Measurements from ENCODE around the gene GMFB. TPM values are rescaled to one million over a fixed set of nuclear protein-coding genes. Genes with fewer than 3 reads are reported as not detected.
"Not testable (repeated sequence)": the region's sequence is repeated elsewhere in the genome, so short reads cannot be mapped to it uniquely, and the experiment has no call there.

Gene GMFB
- total RNA-seq, 2 experiments from 2014 or later, result 35.8 to 37.2 TPM

DNA sequence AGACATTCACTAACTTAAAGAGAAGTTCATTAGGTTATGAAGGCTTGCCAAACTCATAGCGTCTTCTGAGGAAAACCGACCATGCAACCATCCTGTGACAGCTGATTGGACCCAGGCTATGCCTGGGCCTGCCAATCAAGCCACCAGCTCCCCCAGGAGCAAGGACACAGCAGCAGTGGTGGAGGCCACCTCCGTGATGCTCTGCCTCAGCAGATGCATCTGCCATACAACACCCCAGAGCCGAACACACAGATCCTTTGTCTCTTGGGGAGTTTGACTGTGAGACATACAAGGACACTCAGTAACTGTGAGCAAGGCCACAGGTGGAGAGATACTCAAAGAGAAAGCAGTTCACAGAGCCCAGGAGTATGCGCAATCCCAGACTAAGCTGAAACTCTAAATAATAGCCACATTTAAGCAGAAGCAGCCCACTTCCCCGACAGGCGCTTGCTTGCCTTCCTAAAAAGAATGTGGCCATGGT, 37.6 kb downstream of the GMFB start:
- H3K4me3 Mint-ChIP-seq, result no peak overlapping the region
- H3K27ac Mint-ChIP-seq, result no peak overlapping the region
- H3K27me3 Mint-ChIP-seq, result peaks cover 6% of the 10 kb centered on the region
- H3K4me1 Mint-ChIP-seq, result peaks cover 1% of the 10 kb centered on the region
- no peaks in the 10 kb centered on the region for H3K36me3 Mint-ChIP-seq (ENCODE audit: low read depth)
- H3K9me3 Mint-ChIP-seq, result no peaks in the 10 kb centered on the region
- CTCF ChIA-PET, result interaction anchor here (1.1 to 1.8 kb wide), 3 partner anchors 9 to 54 kb away, joined by 3 to 5 read pairs (median 3); partner anchors contain the start of gene CDKN3
- DNase-seq, result no peak
- POLR2A ChIA-PET, result no interaction called here

- no peak for DNase-seq
- ChIA-PET CTCF (interaction anchor here (1.5 to 1.8 kb wide), 2 partner anchors 8 to 53 kb away, joined by 3 to 5 read pairs; partner anchors contain the start of gene CDKN3), POLR2A (no interaction called here)
Measured at GRCh38 chr14:54450535-54450934, 38.2 kb downstream of the GMFB start.

GRCh38 chr14:54447231-54447692, 41.5 kb downstream of the GMFB start:
- peaks cover 1% of the 10 kb centered on the region for H3K4me1 Mint-ChIP-seq
- H3K4me3 Mint-ChIP-seq, result no peak overlapping the region
- ChIA-PET CTCF (interaction anchor here (0.6 to 1.4 kb wide), 2 partner anchors 40 to 106 kb away, joined by 3 to 4 read pairs; no protein-coding TSS in a partner anchor), POLR2A (interaction anchor here (0.6 kb wide), 1 partner anchor 1675 kb away, joined by 8 read pairs; no protein-coding TSS in a partner anchor)
- H3K27me3 Mint-ChIP-seq, result peaks cover 14% of the 10 kb centered on the region
- no peaks in the 10 kb centered on the region for H3K9me3 Mint-ChIP-seq
- no peaks in the 10 kb centered on the region for H3K36me3 Mint-ChIP-seq (ENCODE audit: low read depth)
- no peak overlapping the region for H3K27ac Mint-ChIP-seq
- DNase-seq, result no peak

More at GRCh38 chr14:54450535-54450934, 38.2 kb downstream of the GMFB start:
- no peak overlapping the region for H3K27ac Mint-ChIP-seq
- H3K9me3 Mint-ChIP-seq, result no peaks in the 10 kb centered on the region
- peaks cover 1% of the 10 kb centered on the region for H3K4me1 Mint-ChIP-seq
- no peak overlapping the region for H3K4me3 Mint-ChIP-seq
- H3K36me3 Mint-ChIP-seq (ENCODE audit: low read depth), result no peaks in the 10 kb centered on the region
- peaks cover 11% of the 10 kb centered on the region for H3K27me3 Mint-ChIP-seq

GRCh38 chr14:54446161-54446693, 42.6 kb downstream of the GMFB start:
- DNase-seq, result no peak
- Mint-ChIP-seq H3K9me3 (no peaks in the 10 kb centered on the region), H3K4me1 (peaks cover 11% of the 10 kb centered on the region), H3K27me3 (peaks cover 14% of the 10 kb centered on the region), H3K4me3 (no peak overlapping the region), H3K36me3 (ENCODE audit: low read depth) (no peaks in the 10 kb centered on the region), H3K27ac (no peak overlapping the region)
- ChIA-PET CTCF (interaction anchor here (0.5 to 1.4 kb wide), 4 partner anchors 11 to 86 kb away, joined by 3 to 5 read pairs (median 4); partner anchors contain the start of gene CDKN3), POLR2A (no interaction called here)

DNA sequence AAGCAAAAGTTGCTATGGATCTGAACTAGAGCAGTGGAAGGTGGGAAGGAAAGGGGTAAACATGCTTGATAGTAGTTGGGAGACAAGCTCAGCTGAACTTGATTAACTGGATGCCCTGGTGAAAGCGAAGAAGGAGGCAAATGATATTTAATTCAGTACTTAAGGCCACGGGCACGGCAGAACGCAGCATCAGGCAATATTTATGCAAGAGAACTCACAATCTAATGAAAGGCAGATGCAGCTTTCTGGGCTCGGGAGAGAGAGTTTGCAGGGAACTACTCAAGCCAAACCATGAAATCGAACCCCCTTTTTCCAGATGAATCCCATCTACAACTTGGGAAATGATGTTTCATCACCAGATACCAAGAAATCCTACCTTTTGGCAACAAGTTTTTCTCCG, 44.1 kb downstream of the GMFB start:
- Mint-ChIP-seq H3K27ac (no peak overlapping the region), H3K9me3 (no peaks in the 10 kb centered on the region), H3K36me3 (ENCODE audit: low read depth) (peaks cover 3% of the 10 kb centered on the region), H3K27me3 (peaks cover 14% of the 10 kb centered on the region), H3K4me1 (peaks cover 19% of the 10 kb centered on the region), H3K4me3 (no peak overlapping the region)
- POLR2A ChIA-PET, result no interaction called here
- CTCF ChIA-PET, result interaction anchor here (0.6 to 1.0 kb wide), 2 partner anchors 10 to 673 kb away, joined by 3 read pairs; no protein-coding TSS in a partner anchor
- no peak for DNase-seq

DNA sequence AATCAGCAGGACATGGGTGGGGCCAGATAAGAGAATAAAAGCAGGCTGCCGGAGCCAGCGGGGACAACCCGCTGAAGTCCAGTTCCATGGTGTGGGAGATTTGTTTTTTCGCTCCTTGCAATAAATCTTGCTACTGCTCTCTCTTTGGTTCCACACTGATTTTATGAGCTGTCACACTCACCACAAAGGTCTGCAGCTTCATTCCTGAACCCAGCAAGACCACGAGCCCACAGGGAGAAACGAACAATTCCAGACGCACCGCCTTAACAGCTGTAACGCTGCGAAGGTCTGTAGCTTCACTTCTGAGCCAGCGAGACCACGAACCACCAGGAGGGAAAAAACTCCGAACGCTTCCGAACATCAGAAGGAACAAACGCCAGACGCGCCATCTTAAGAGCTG, 44.8 kb downstream of the GMFB start:
- Mint-ChIP-seq H3K9me3 (no peaks in the 10 kb centered on the region), H3K27ac (no peak overlapping the region), H3K36me3 (ENCODE audit: low read depth) (peaks cover 3% of the 10 kb centered on the region), H3K4me1 (peaks cover 23% of the 10 kb centered on the region), H3K4me3 (no peak overlapping the region), H3K27me3 (peaks cover 14% of the 10 kb centered on the region)
- ChIA-PET POLR2A (no interaction called here), CTCF (interaction anchor here (0.6 to 1.4 kb wide), 3 partner anchors 9 to 673 kb away, joined by 3 to 6 read pairs (median 3); no protein-coding TSS in a partner anchor)
- DNase-seq, result no peak

- H3K4me3 Mint-ChIP-seq; H3K9me3 Mint-ChIP-seq; H3K27ac Mint-ChIP-seq; DNase-seq; POLR2A ChIA-PET; H3K36me3 Mint-ChIP-seq (ENCODE audit: low read depth): not testable (repeated sequence)
- CTCF ChIA-PET, result interaction anchor here (0.6 to 1.4 kb wide), 3 partner anchors 18 to 1394 kb away, joined by 3 to 6 read pairs (median 3); no protein-coding TSS in a partner anchor
- H3K27me3 Mint-ChIP-seq, result peaks cover 13% of the 10 kb centered on the region
- H3K4me1 Mint-ChIP-seq, result peaks cover 30% of the 10 kb centered on the region
Measured at GRCh38 chr14:54442961-54443360, 45.8 kb downstream of the GMFB start.

GRCh38 chr14:54440873-54441868, 47.6 kb downstream of the GMFB start, which contains the start of gene CNIH1:
CNIH1 (minus strand) TSS chr14:54441374; CDS start chr14:54441327, 47 bp downstream.
- peaks cover 7% of the 10 kb centered on the region for H3K36me3 Mint-ChIP-seq (ENCODE audit: low read depth)
- DNase-seq, result peak; percentile 91
- peak within 1 kb of the TSS; percentile 79 for H3K4me3 Mint-ChIP-seq
- CTCF ChIA-PET, result interaction anchor here (0.8 to 1.3 kb wide), 3 partner anchors 10 to 44 kb away, joined by 3 to 5 read pairs (median 3); no protein-coding TSS in a partner anchor
- peaks cover 9% of the 10 kb centered on the region for H3K27me3 Mint-ChIP-seq
- POLR2A ChIA-PET, result no interaction called here
- no peaks in the 10 kb centered on the region for H3K9me3 Mint-ChIP-seq
- H3K27ac Mint-ChIP-seq, result peak within 1 kb of the TSS; percentile 88
- H3K4me1 Mint-ChIP-seq, result peaks cover 41% of the 10 kb centered on the region

- DNase-seq, result no peak
- ChIA-PET POLR2A (no interaction called here), CTCF (interaction anchor here (0.8 kb wide), 1 partner anchor 44 kb away, joined by 3 read pairs; no protein-coding TSS in a partner anchor)
- H3K4me3 Mint-ChIP-seq, result peak overlapping the region; percentile 79
- H3K27me3 Mint-ChIP-seq, result peaks cover 3% of the 10 kb centered on the region
- H3K4me1 Mint-ChIP-seq, result peaks cover 47% of the 10 kb centered on the region
- peak overlapping the region; percentile 88 for H3K27ac Mint-ChIP-seq
- H3K9me3 Mint-ChIP-seq, result no peaks in the 10 kb centered on the region
- peaks cover 12% of the 10 kb centered on the region for H3K36me3 Mint-ChIP-seq (ENCODE audit: low read depth)
Measured at GRCh38 chr14:54440476-54440872, 48.3 kb downstream of the GMFB start.

DNA sequence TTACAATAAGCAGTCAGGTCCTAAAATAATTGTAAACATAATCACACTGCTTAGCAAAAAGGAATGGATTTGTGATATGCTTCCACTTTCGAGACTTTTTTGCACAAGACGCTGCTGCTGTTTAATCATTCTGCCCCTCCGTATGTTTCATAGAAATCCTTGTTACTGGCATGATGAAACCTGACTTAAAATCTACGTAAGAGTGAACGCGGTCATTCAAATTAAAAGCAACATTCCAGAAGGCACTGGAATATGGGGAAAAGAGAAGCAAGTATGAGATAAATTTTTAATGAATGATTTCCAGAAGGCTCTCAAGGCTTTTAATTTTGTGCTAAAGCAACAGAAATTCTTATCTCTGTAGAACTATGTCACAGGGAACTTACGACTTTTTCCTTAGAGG, 48.7 kb downstream of the GMFB start:
- Mint-ChIP-seq H3K9me3 (no peaks in the 10 kb centered on the region), H3K36me3 (ENCODE audit: low read depth) (peaks cover 16% of the 10 kb centered on the region), H3K27ac (peak overlapping the region; percentile 88), H3K4me3 (peak overlapping the region; percentile 79), H3K27me3 (peaks cover 3% of the 10 kb centered on the region), H3K4me1 (peaks cover 51% of the 10 kb centered on the region)
- POLR2A ChIA-PET, result no interaction called here
- no peak for DNase-seq
- CTCF ChIA-PET, result interaction anchor here (0.6 kb wide), 1 partner anchor 54 kb away, joined by 3 read pairs; no protein-coding TSS in a partner anchor

GRCh38 chr14:54438703-54439102, 50.1 kb downstream of the GMFB start:
- H3K4me1 Mint-ChIP-seq, result peaks cover 60% of the 10 kb centered on the region
- no peak for DNase-seq
- H3K27ac Mint-ChIP-seq, result no peak overlapping the region
- H3K9me3 Mint-ChIP-seq, result no peaks in the 10 kb centered on the region
- ChIA-PET POLR2A (no interaction called here), CTCF (interaction anchor here (1.0 kb wide), 1 partner anchor 71 kb away, joined by 3 read pairs; the partner anchor contains the start of gene CGRRF1)
- H3K27me3 Mint-ChIP-seq, result no peaks in the 10 kb centered on the region
- peaks cover 26% of the 10 kb centered on the region for H3K36me3 Mint-ChIP-seq (ENCODE audit: low read depth)
- no peak overlapping the region for H3K4me3 Mint-ChIP-seq

- DNase-seq, H3K27me3 Mint-ChIP-seq, H3K4me3 Mint-ChIP-seq, POLR2A ChIA-PET, H3K27ac Mint-ChIP-seq, H3K9me3 Mint-ChIP-seq: not testable (repeated sequence)
- peaks cover 64% of the 10 kb centered on the region for H3K4me1 Mint-ChIP-seq
- peaks cover 31% of the 10 kb centered on the region for H3K36me3 Mint-ChIP-seq (ENCODE audit: low read depth)
- CTCF ChIA-PET, result interaction anchor here (0.6 to 1.0 kb wide), 3 partner anchors 44 to 1418 kb away, joined by 3 to 5 read pairs (median 4); partner anchors contain the start of gene CGRRF1
Measured at GRCh38 chr14:54437954-54438353, 50.8 kb downstream of the GMFB start.

All from activated CD4-positive, alpha-beta T cell treated with anti-CD3 and anti-CD28 coated beads, Interleukin-2, amount 10 ng/mL, durations not matched to agents 7 days and 5 days (primary cell).